ENCODE measurements around the gene MXRA8. TPM values are rescaled to one million over a fixed set of nuclear protein-coding genes. Genes with fewer than 3 reads are reported as not detected.

MXRA8 gene
- total and polyA plus RNA-seq, 9 donors, result 40.3 to 206 (median 131) TPM

DNA sequence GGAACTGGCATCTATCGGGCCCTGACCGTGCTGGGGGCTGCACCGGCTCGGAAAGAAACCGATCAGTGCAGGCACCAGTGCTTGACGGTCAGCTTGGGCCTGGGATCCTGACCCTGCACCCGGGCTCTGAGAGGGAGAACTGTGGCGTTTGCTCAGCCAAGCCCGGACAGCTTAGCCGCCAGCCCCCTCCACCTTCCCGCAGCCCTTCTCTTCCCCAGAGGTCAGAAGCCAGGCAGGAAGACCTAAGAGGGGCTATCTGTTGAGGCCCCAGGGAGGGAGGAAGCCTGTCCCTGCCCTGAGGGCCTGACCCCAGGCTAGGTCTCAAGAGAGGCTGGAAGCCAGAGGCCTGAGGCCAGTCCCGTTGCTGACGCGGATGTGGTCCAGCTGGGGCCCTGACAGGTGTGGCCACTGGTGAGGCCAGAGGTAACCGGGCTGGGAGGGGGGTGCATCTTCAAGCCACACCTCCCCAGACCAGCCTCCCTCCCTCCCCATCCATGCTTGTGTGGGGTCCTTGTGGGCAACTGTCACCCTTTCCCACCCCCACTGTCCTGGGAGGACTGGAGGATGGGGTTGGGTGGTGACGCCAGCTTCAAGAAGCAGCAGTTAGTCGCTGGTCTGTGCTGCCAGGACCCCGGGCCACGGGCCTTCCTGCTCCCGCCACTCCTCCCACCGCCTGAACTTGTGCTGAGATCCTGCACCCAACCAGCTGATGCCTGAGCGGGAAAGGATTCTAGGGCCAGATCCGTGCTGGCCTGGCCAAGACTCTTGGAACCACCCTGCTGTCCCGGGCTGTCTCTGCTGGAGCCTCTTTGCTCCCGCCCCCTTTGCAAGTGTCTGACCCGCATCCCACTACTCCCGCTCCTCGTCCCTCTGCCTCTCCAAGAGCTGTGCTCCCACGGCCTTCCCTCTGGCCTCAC lies 6.6 kb downstream of the MXRA8 start:
- intact Hi-C loops (cut with DNase I), result no loop called here
- TF ChIP-seq, protein P1, sequence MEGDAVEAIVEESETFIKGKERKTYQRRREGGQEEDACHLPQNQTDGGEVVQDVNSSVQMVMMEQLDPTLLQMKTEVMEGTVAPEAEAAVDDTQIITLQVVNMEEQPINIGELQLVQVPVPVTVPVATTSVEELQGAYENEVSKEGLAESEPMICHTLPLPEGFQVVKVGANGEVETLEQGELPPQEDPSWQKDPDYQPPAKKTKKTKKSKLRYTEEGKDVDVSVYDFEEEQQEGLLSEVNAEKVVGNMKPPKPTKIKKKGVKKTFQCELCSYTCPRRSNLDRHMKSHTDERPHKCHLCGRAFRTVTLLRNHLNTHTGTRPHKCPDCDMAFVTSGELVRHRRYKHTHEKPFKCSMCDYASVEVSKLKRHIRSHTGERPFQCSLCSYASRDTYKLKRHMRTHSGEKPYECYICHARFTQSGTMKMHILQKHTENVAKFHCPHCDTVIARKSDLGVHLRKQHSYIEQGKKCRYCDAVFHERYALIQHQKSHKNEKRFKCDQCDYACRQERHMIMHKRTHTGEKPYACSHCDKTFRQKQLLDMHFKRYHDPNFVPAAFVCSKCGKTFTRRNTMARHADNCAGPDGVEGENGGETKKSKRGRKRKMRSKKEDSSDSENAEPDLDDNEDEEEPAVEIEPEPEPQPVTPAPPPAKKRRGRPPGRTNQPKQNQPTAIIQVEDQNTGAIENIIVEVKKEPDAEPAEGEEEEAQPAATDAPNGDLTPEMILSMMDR (IDR thresholded peaks at IDR 0.05), result no peak
- no peak for TF ChIP-seq EP300 (IDR thresholded peaks at IDR 0.05)
- no peak for TF ChIP-seq POLR2A (IDR thresholded peaks at IDR 0.05)
- H3K4me3 ChIP-seq, result no peak overlapping the region
- H3K4me1 ChIP-seq (ENCODE audit: insufficient read depth), result peaks cover 23% of the 10 kb centered on the region
- no peaks in the 10 kb centered on the region for H3K36me3 ChIP-seq
- DNase-seq, result peak in 3 of 5 donors; percentile 63 to 71 (median 69)
- no peaks in the 10 kb centered on the region for H3K27me3 ChIP-seq
- 40 to 42% (median 41%) methylated on average over 29 of the region's 29 CpGs for WGBS, 3 donors
- peak overlapping the region; percentile 21 to 72 for H3K27ac ChIP-seq
- H3K9me3 ChIP-seq, result no peaks in the 10 kb centered on the region

DNA sequence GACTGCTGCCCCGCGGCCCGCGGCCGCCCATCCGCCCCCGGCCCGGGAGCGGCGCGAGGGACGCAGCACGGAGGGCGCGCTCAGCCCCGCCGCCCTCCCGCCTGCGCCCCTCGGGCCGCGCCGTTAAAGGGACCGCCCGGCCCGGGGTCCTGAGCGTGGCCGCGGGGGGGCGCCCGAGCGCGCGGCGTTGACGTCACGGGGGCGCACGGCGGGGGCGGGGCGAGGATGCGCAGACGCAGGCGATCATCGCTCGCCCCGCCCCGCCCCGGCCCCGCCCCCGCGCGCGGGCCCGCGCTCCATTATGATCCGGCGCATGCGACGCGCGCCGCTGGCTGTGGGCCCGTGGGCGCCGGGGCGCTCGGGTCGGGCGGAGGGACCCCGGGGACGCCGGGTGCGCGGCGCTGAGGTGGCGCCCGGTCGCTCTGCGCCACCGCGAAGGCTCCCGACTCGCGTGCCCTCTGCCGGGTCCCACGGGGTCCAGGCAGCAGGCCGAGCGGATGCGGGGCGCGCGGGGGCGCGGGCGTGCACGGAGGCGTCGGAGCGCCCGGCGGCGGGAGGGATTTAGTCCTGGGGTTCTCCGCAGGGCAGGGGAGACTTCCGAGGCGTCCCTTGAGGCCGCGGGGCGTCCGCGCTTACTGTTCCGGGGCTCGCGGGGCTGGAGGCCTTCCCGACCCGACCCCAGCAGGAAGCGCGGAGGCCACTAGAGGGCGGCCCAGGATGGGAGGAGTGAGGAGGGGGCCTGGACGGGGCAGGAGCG lies 8.9 kb downstream of the MXRA8 start, which contains the start of gene DVL1:
TSS of gene DVL1 (minus strand) at position 163 of the 757 bp plus-strand sequence. CDS start 353 bp downstream, outside the sequence.
- 0 to 1% (median 0%) methylated on average over 27 to 121 of the region's 122 CpGs for WGBS, 3 donors
- peak within 1 kb of the TSS; percentile 59 to 90 for H3K27ac ChIP-seq
- peak; percentile 74 to 86 (median 81) for DNase-seq
- no peaks in the 10 kb centered on the region for H3K27me3 ChIP-seq
- intact Hi-C loops (cut with DNase I), result loop anchor here in 1 of 4 donors (1.0 to 2.0 kb wide), 3 partner anchors 25 to 76 kb away; partner anchors contain the start of genes CCNL2, CPTP, INTS11 and UBE2J2
- peak; percentile 41 for TF ChIP-seq POLR2A (IDR thresholded peaks at IDR 0.05)
- no peak for TF ChIP-seq EP300 (IDR thresholded peaks at IDR 0.05)
- TF ChIP-seq, protein P1 (IDR thresholded peaks at IDR 0.05), result peak in 2 of 3 donors; percentile 68 to 77
- peaks cover 33% of the 10 kb centered on the region for H3K4me1 ChIP-seq (ENCODE audit: insufficient read depth)
- peak within 1 kb of the TSS; percentile 60 for H3K4me3 ChIP-seq
- H3K9me3 ChIP-seq, result no peaks in the 10 kb centered on the region
- H3K36me3 ChIP-seq, result no peaks in the 10 kb centered on the region

DNA sequence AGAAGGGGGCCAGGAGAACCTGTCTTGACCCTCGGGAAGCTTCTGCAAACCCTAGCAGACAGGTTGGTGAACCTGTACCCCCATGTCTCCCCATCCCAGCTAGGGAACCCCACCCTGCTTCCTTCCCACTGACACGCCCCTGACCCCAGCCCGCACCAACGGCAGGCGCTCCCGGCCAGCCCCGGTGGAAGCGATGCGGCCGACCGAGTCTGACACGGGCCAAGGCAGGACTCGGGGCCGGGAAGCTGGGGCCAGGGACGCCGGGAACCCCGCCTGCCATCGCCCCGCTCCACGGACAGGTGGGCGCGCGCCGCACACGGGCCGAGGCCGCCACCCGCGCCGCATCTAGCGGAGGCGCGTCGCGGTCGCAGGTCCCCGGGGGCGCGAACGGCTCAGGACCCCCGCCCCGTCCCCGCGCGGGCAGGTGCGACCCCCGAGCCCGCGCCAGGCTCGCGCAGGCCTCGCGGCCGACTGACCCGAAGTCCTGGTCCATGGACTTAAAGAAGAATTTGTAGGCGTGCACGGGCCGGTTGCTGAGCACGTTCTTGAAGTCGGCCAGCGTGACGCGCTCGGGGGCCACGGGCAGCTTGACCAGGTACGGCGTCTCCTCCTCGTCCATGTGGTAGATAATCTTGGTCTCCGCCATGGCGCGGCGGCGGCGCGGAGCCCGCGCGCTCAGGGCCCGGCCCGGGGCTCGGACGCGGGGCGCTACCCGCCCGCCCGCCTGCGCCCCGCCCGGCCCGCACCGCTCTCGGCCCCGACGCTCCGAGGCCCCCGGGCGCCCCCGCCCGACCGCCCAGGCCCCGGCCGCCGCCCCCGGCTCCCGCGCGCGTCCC lies 9.7 kb downstream of the MXRA8 start:
- DNase-seq, result peak in 3 of 5 donors; percentile 64 to 77 (median 66)
- intact Hi-C loops (cut with DNase I), result loop anchor here in 1 of 4 donors (1.0 to 2.0 kb wide), 3 partner anchors 24 to 75 kb away; partner anchors contain the start of genes CCNL2, CPTP, INTS11 and UBE2J2
- no peaks in the 10 kb centered on the region for H3K27me3 ChIP-seq
- peak overlapping the region; percentile 46 for H3K4me3 ChIP-seq
- H3K36me3 ChIP-seq, result no peaks in the 10 kb centered on the region
- 1% methylated on average over 36 to 109 of the region's 109 CpGs for WGBS, 3 donors
- peak overlapping the region; percentile 20 to 53 for H3K27ac ChIP-seq
- TF ChIP-seq POLR2A (IDR thresholded peaks at IDR 0.05) (no peak), EP300 (IDR thresholded peaks at IDR 0.05) (no peak)
- TF ChIP-seq, protein P1 (IDR thresholded peaks at IDR 0.05), result no peak
- no peaks in the 10 kb centered on the region for H3K9me3 ChIP-seq
- peaks cover 33% of the 10 kb centered on the region for H3K4me1 ChIP-seq (ENCODE audit: insufficient read depth)

All from ovary (tissue), 9 donors.